ENCODE data around the gene H1-8.

Gene H1-8

DNA sequence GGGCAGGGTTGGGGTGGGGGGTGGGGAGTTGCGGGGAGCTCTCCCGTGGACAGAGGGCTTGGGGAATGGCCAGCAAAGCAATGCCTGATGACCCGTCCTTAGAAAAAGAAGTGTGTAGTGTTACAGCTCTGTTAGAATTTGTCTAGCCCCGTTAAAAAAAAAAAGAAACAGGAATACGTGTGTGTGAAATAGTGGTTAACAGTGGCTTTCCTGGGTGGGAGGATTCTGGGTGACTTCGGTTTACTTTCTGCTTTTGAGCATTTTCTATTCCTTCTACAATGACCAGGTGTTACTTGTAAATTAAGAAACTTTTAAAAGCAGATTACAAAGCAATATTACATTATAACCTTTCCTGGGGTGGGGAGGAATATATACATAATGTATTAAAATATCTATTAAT, 25.0 kb downstream of the H1-8 start:
- no peak for DNase-seq
- intact Hi-C loops (cut with DNase I), result no loop called here

DNA sequence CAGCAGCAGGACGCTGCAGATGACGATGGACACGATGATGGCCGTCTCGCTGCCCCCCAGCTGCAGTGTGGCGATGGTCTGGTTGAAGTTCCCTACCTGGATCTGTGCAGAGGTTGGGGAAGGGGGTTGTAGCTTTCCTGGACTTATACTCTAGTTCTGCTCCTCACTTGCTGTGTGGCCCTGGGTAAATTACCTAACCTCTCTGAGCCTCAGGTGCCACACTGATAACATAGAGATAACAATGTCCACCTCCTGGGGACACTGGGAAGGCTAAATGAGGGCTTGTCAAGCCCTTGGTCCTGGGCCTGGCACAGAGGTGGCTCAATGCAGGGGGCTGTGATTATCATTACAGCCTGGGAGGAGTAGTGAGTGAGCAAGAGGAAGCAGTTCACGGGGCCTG, 26.9 kb downstream of the H1-8 start:
- intact Hi-C loops (cut with DNase I), result no loop called here
- no peak for DNase-seq

DNA sequence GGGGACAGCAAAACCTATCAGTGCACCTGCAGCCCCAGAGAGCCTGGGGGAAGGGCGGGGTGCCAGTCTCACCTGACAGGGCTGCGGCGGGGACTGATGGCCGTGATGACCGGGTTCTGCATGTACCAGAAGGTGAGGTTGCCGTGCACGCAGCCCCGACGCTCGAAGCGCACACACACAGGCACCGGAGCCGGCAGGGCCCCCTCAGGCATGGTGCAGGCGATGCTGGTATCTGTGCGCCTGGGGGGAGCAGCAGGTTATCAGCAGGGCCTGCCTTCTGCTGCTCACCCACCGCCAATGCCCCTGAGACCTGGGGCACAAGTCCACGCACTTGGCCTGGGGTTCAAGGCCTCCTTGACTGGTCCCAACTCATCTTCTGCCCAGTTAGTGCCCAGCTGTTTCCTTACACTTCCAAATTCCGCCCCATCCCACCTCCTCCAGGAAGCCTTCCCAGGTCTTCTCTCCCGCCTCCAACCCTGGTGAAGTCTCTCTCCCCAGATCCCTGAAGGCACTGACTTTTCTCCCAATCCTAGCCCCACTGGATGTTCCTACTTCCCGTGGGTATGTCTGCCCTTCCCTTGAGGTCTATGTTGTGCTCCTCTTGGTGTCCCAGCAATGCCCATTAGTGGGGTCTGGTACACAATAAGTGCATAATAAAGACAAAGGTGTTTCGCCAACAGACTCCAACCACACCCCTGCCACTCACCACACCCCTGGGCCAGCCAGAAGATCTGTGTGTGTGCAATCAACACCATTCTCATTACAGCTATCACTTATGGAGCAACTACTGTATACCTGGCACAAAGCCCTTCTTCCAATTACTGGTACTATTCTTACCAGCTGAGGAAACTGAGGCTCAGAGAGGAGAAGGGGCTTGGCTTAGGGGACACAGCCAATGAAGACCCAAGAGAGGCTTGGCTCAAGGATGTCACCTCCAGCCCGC, 28.9 kb downstream of the H1-8 start:
- intact Hi-C loops (cut with DNase I), result no loop called here

DNA sequence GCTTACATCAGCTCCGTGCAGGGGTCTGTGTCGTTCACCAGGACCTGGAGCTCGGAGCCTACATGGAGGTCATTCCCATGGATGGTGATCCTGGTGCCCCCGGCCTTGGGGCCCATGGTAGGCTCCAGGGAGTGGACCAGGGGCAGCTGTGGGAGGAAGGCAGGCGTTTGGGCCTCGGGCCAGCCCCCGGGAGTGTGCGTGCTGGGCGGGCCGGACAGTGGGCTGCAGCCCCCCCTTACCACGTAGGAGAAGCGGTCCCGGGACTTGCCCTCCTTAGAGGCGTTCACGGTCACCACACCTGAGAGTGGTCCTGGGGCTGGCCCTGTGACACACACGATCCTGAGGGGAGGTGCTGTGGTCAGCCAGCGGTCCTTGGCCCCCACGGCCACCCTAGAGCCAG, 29.6 kb downstream of the H1-8 start:
- no peak for DNase-seq
- intact Hi-C loops (cut with DNase I), result no loop called here

More for the DNA sequence above, 28.9 kb downstream of the H1-8 start:
- DNase-seq, result no peak

GRCh38 chr3:129573493-129573892, 30.5 kb downstream of the H1-8 start:
- DNase-seq, result no peak
- intact Hi-C loops (cut with DNase I), result no loop called here

DNA sequence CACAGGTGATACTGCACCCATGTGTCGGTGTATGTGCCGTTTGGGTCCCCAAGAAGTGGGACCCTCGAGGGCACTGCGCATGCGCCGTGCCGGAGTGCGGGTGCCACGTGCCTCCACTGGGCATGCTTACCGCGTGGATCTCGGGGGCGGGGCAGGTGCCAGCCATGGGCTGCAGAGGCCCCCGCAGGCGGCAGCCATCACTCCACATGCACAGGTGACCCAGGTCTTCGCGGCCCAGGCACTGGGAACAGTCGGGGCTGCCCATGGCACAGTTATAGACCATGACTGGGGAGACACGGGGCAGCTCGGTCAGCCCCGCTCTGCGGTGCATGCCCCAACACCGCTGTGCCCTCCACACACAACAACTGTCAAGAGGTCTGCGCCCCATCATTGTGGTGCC, 31.2 kb downstream of the H1-8 start:
- no peak for DNase-seq
- intact Hi-C loops (cut with DNase I), result no loop called here

GRCh38 chr3:129575233-129575996, 32.4 kb downstream of the H1-8 start:
- intact Hi-C loops (cut with DNase I), result no loop called here

GRCh38 chr3:129575997-129576384, 33.0 kb downstream of the H1-8 start:
- intact Hi-C loops (cut with DNase I), result no loop called here
- no peak for DNase-seq

More at GRCh38 chr3:129575233-129575996, 32.4 kb downstream of the H1-8 start:
- no peak for DNase-seq

DNA sequence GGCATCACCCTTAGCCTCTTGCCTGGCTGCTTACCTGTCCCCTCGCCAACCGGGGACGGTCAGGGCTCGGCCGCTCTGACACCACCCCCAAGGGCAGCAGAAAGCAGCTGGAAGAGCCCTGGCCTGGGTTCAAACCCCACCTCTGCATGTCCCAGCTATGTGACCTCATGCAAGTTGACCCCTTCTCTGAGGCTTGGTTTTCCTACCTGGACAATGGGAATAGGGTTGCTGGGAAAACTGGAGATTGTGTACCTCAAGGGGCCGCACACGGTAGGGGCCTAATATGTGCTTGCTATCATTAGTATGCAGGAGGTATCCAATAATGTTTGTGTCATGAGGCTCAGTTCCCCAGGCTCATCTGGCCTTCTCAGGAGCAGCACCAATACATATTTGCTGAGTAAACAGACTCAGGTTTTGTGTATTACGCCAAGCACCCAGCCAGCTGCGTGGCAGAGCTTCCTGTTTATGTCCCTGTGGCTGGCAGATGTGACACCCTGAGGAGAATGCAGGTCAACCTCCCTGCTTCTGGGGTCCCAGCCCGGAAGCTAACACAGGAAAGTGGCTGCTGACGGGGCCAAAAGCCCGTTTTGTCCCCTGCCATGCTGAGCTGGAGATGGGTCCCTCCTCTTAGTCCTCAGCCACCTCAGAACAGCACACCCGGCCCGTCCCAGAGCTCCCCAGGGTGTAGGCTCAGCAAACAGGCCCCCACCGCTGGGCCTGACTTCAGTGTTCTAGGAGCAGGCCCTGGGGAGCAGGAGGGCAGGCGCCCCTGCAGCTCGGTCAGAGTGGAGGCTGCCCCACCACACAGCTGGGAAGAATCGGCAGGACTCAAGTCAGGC, 33.8 kb downstream of the H1-8 start:
- DNase-seq, result no peak
- intact Hi-C loops (cut with DNase I), result no loop called here

GRCh38 chr3:129577366-129577765, 34.4 kb downstream of the H1-8 start:
- no peak for DNase-seq
- intact Hi-C loops (cut with DNase I), result no loop called here

GRCh38 chr3:129577925-129578786, 35.2 kb downstream of the H1-8 start:
- intact Hi-C loops (cut with DNase I), result no loop called here
- no peak for DNase-seq

- DNase-seq, result no peak
- intact Hi-C loops (cut with DNase I), result no loop called here
These were observed 37.0 kb downstream of the H1-8 start for GRCh38 chr3:129579991-129580390.

DNA sequence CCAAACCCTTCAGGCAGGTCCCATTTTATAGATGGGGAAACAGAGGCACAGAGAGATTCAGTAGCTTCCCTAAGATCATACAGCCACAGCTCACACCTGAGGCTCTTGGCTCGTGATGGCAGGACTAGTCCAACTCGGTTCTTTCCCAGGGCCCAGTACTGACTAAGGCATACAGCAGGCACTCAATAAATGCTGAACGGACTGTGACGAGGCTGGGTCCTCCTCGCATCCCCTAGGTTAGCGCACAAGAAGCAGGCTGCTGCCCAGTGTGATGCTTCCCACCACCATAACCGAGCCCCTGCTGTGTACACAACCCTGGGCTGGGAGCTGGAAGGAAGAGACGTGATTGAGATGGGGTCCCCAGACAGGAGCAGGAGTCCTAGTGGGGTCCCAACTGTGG, 38.6 kb downstream of the H1-8 start:
- intact Hi-C loops (cut with DNase I), result no loop called here
- DNase-seq, result no peak

DNA sequence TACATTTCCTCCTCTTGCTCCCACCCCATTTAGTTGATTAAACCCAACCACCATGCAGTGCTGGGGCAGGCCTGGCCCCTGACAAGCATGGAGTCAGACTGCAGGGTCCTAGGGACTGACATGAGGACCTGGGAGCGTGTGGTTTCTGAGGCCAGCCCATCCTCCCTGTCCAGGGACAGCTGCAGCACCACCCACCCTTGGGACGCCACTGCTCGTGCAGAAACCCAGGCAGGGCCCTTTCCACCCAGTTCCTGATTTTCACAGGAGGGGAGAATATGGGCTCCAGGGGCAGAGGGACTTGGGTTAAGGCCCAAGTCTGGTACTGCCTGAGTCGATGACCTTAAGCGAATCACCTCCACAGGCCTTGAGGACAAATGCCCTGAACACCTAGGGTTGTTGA, 39.8 kb downstream of the H1-8 start:
- intact Hi-C loops (cut with DNase I), result no loop called here
- no peak for DNase-seq

DNA sequence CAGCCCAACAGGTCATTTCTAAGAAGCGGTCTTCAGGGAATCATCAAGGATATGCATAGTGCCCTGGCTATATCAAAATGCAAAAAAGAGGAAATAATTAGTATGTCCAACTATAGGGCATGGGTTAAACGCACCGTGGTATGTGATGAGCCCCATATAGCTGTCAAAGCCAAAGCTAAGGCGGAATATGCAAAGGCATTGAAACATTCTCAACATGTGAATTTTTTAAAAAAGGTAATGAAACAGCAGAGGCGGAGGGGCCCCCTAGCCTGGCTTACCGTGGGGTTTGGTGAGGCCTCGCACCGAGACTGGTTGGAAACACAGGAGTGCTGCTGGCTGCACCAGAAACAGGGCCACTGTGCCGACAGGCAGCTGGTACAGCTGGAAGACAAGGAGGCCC, 40.3 kb downstream of the H1-8 start:
- no peak for DNase-seq
- intact Hi-C loops (cut with DNase I), result no loop called here

GRCh38 chr3:129584631-129585030, 41.7 kb downstream of the H1-8 start:
- no peak for DNase-seq
- intact Hi-C loops (cut with DNase I), result no loop called here

- intact Hi-C loops (cut with DNase I), result no loop called here
- no peak for DNase-seq
These were observed 43.1 kb downstream of the H1-8 start for GRCh38 chr3:129585949-129586657.

- intact Hi-C loops (cut with DNase I), result no loop called here
- no peak for DNase-seq
These were observed 43.9 kb downstream of the H1-8 start for GRCh38 chr3:129586746-129587430.

Measured in posterior cingulate gyrus (tissue), 11 donors.